GM18909 (cell line): ENCODE measurements around the gene WIPF2.
A peak's percentile ranks its signal among the peaks of the same experiment; 100 is the strongest.

Source experiments
- ATAC-seq: cut with Tn5 transposase; IDR thresholded peaks from one replicate; pipeline ENCODE4 v1.9.1; 2021; ENCODE audit warnings: mild to moderate bottlenecking; ENCODE audit not compliant: unreplicated experiment, poor library complexity

WIPF2 gene

DNA sequence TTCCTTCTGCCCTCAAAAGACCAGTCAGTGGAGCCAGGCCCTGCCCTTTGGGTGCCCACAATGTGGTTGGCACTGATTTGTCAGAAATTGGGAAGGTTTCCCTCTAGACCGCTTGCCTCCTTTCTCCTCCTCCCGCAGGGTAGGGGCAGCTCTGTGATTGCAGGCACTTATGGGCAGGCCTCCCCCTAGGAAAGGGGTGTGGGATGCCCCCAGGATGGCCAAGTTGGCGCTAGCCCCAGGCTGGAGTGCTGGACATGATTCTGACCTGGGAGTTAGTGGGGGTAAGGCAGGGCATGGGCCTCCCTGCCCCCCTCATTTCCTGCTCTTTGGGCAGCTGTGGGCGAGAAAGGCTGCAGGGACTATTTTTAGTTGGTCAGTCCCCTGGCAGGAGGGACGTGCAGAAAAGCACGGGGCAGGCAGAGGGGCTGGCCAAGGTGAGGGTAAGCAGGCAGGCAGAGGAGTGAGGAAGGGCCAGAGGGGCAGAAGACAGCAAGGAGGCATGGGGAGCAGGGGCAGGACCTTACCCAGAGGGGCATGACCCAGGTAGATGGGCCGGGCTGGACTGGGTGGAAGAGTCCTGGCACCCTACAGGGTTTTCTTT, 93.1 kb downstream of the WIPF2 start:
- no peak for ATAC-seq

DNA sequence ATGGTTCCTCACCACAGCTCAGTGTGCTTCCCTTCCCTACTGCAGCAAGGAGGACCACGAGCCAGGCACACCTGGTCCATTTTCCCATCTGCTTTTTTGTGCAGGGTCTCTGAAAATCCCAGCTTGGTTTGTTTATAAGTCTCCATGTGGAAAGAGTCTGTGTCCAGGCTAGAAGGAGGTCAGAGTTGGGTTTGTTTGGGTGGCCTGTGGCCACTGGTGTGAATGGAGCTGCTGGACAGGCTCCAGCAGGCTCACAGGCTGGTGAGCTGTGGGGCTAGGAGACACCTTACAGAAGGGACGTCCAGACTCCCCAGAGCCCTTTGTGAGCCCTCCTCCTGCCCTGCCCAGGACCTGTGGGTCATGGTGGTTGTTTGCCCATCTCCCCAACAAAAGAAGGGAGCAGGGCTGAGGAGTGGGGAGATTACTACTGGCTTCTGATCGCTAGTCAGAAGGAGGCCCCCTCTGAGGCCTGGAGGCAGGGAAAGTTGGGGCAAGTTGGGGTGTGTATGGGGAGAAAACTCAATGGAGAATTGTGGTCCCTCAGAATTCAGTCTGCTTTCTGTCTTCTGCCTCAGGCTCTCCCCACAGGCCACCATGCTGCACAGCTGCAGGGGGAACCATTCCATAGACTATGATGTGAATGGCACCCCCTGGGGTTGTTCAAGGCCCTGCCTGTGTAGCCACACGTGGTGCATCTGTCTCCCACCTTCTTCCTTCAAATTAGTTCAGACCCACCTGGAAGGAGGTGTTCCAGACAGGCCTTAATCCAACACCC, 94.0 kb downstream of the WIPF2 start:
- no peak for ATAC-seq

DNA sequence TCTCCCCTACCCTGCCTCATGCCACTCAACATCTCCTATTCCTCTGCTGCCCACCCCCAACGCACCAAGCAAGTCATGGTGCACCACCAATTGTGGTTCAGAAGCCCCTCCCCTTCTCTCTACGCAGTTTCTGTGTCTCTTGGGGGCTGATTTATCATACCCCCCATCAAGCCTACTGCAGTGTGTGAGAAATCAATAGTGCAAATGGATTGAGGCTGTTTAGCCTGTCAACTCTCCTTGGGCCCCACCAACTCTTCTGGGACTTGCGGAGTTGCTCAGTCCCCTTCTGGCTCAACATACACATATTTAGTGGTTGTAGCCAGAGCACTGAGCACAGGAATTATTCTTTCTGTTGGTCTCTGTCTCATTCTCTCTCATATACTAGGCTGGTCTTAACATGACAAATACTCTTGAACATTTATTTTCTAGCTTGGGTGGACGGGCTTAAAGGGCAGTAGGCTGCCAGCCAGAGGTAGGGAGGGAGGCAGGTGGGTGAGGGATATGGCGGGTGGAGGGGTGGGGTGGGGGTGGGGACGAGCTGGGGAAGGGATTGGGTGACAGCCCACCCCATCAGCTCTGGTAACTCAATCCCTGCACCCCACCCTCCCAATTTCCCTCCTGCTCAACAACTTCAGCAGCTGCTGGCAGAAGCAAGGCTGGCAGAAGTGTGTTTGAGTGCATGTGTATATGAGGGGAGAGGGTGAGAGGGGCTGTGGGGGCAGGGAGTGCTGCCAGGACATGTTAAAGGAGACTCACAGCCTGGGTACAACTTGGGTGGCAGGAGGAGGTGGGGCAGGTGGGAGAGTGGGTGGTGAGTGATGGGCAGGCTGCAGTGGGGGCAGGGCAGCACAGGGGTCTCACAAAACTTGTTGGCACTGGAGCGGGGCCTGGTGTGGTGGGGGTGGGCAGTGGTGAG, 94.8 kb downstream of the WIPF2 start:
- ATAC-seq, result no peak

DNA sequence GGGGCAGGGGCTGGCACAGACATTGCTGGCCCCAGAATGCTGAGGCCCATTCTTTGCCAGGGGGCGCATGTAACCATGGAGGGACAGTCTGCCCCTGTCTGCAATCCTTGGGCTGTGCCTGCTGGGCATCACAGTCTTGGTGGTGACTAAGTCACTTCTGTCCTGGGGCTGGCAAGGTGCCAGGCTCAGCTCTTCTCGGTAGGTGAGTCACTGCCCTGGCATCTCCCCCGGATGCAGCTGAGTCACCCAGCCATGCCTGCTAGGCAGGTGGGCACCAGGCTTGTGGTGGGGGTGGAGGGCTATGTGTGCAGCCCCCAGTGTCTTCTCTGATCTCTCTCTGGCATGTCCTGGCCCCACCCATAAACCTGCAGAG, 95.5 kb downstream of the WIPF2 start:
- no peak for ATAC-seq

DNA sequence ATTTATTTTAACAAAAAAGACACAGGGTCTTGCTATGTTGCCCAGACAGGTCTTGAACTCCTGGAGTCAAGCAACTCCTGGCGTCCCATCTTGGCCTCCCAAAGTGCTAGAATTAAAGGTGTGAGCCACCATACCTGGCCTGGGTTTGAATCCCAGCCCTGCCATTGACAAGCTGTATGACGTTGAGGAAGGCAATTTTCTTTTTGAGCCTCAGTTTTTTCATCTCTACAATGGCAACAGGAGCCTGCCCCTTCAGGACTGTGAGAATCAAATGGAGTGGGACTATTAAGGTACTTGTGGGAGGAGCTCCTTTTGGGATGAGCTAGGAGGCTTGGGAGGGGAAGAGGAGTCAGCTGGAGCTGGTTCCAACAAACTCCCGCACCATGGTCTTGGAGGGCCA, 96.1 kb downstream of the WIPF2 start:
- ATAC-seq, result no peak

DNA sequence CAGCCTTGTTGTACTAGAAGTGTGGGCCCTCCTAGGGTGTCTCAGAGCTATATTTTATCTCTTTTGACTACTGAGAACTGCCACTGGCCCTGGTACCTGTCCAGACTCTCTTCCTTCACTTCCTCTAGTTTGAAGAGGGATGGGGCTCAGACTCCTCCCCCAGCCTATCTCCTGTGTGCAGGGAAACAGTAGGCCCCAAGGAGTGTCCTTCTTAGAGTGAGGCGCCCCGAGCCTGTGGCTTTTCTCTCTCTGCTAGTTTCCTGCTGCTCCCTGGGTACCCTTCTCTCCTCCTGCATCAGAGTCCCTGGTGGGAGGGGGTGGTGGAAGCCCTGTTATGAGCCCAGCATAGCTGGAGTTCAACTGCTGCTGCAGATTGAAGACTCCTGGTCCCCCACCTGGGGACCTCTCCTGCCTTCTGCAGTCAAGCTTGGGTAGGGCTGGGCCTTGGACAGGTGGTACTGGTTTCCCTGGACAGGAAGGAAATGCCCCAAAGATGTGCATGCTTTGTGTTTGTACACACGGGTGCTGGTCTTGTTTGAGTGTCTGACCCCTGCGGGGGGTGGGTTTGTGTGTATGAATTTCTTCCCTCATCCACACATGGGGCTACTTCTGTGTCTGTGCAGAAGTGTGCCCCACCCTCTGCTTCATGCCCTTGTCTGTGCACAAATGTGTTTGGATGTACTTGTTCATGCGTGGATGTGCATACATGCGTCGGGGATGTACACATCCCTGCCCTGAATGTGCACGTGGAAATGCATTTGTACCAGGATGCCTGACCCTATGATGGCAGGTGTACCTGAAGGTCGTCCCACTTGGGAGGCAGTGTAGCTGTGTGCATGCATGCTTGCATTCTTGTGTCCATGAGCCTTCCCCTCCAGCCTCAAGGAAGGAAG, 96.8 kb downstream of the WIPF2 start:
- ATAC-seq, result no peak

DNA sequence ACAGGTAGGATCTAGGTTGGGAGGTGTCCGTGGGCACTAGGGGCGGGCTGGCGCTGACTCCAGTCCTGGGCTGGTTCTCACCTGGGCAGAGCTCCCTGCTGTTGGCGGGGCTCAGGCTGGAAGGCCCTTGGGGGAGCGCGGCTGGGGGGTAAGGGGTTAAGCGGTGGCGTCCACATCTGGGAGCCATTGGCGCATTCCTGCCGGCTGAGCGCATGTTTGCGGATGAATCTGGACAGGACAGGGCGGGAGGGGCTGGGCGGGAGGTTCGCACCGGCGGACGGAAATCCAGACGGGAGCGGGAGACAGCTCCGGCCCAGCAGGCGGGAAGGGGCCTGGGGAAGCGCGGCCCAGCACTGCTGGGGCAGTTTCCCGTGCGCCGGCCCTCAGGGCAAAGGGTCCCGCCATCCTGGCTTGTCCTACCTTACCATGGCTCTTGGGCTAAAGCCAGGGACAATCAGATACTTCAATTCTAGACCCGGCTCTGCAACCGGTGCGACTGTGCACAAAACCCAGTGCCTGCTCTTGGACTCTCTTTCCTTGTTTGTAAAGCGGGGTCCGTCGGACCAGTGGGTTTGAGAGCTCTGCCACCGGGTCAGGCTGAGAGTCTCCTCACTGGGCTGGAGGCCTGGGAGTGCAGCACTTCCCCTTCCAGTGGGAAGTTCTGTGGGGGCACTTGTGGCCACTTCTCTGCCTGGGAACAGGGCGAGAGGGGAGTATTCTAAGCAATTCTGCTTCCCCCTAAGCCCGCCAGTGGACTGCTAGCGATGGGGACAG, 97.7 kb downstream of the WIPF2 start:
- ATAC-seq, result no peak

DNA sequence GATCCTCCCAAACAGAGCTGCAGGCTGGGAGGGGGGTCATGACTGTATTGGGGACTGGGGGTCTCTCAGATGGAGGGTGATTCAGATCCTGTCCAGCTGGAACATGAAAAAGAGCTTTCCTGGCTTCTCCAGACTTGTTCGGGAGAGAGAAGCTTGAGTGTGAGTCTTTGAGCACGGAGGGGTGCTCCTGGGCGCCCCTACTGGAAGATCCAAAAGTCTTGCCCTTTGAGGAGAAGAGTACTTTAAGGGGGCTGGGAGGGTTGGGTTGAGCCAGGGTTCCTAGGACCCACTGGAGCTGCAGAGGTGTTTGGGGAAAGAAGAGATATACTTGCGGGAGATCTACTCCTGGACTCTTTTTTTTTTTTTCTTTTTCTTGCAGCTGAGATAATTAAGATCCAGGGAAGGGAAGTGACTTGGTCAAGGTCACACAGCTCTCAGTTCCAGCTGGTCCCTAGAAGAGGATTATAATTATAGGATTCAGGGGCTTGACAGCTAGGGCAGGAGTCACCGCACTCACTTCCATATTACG, 98.3 kb downstream of the WIPF2 start:
- ATAC-seq, result no peak

DNA sequence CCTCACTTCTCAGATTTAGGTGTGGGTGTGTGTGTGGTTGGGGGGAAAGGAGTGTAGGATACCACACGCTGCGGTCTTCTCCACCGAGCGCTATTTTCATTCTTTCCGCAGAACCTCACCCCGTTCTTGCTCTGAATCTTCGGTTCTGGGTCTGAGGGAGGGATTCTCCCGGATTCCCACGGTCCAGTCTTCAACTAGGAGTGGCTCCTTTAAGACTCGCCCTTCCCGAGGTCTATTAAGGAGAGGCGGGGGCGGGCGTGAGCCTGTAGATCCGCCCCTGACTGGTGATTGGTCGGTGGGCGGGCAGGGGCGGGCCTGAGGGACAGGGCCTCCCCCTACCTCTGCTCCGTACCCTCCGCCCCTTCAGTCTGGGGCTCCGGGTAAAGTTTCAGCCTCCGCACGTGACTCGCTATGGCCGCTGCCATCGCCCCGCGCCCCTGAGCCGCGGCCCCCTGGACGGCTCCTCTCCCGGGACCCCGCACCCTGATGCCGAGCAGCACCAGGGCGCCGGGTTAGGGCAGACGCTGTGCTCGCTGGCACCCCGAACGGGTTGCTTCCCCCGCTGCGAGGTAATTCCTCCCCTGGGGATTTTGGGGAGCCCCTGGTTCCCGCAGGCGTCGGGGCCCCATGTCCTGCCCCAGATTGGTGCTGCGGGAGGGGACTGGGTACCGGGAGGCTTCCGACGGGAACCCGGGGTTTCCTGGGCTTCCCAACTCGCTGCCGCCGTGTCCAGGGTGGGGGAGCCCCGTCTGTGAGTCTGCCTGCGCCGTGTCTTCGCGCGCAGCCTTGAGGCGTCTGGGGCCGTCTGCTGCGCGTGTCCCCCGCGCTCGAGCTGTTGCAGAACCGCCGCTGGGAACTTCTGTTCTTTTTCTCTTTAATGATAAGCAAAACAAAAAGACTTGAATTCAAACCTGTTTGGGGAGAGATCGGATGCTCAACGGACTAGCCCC, 99.1 kb downstream of the WIPF2 start:
- peak; percentile 50 for ATAC-seq

DNA sequence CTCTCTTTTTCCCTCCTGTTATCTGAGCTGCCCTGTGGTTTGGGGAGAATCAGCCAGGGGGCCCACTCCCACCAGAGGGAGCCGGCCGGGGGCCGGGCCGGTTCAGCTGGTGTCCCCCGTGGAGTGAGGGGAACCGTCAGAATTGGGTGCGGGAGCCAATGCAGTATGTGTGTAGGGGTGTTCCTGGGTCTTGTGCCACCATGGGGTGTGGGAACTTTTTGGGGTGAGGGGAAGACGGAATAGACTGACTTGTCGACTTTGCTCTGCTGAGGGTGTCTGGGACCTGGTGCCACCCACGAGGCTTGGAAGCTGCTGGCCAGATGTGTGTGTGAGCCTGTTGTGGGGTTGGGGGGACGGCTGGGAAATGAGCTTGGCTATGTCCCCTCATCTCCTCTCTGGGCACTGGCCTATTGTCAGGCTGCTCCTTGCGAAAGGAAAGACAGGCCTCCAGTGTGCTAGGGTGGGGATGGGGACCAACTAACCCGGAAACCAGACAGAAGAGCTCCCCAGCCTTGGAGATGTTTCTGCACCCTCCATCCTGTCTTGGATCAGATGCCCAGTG, 99.8 kb downstream of the WIPF2 start:
- ATAC-seq, result no peak

DNA sequence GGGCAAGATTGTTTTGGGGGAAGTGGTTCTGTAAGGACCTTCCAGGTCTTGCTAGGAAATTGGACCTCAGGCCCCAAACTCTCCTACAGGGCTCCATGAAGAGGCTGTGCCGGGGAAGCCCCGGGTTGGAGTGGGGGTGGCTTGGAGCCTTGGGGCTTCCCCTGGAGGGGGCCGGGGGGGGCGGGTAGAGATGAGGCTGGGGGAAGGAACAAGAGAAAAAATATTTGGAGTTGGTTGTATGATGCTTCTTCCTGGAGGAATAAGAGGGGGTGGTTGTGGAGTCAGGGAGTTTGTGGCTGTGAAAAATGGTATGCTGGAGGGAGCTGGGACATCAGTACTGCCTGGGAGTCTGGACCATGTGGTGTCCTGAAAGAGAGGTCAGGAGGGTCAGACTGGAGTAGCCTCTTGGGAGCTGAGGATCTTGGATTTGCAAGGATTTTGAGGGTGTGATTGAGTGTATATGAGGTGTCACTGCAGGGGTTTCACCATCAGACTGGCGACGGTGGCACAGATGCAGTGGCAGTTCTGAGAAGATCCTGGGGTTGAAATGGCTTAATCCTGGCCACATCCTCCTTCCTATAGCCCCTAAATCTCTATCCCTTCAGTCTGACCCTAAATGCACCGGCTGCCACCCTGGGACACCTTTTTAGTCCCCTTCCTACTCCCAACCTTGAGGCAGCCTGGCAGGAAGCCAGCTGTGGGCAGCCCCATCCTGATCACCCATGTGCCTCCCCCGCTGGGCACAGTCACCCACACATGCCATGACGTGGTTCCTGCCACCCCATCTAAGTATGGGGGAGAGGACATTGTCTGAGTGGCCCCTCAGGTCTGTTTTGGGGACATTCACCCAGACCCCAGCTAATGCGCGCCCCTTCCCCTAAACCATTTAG, 100.8 kb downstream of the WIPF2 start:
- ATAC-seq, result no peak

DNA sequence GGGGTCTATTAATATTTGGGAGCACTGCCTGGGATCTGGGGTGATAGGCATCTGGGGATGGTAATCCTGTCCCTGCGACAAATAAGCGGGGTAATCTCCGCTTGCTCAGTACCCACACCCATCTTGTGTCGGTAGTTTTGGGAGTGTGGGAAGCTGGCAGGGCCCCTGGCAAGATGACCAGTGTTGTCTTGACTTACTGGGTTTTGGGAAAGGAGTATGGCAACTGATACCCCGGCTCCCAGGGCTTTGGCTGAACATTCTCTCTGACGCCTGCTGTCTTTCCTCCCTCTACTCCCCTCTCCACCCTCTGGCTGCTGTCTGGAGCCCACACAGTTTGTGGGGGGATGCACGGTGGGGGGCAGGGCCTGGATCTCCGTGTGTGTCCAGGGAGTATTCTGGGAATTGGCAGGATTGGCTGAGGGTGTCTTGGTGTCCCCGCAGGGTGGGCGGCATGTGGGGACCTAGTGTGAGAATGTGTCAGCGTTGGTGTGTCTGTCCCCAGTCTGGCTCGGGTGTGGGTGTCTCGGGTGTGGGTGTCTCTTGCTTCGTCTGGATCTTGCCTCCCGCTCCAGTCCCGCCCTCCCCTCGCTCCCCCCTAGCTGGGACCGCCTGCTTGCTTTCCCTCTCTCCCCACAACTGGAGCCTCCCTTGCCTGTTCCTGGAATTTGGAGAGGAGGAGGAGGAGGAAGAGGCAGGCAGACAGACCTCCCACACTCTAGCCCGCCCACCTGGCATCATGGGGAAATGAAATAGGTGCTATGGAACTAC, 101.8 kb downstream of the WIPF2 start:
- no peak for ATAC-seq

DNA sequence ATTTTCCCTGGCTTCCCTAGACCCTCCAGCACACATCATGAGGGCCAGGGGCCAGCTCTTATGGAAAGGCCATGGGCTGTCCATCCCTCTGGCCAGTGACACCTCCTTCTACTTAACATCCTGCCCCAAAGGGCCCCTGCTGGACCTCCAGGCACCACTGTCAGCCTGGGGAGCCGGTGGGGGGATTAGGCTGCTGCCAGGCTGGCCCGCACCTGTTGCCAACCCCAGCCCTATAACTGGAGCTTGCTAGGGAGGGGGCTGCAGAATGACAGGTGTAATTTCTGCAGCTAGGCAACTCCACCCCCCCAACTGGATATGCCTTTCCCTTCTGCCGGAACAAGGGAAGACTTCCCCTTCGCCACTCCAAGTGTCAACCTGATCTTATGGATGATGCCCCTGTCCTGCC, 102.4 kb downstream of the WIPF2 start:
- ATAC-seq, result no peak

DNA sequence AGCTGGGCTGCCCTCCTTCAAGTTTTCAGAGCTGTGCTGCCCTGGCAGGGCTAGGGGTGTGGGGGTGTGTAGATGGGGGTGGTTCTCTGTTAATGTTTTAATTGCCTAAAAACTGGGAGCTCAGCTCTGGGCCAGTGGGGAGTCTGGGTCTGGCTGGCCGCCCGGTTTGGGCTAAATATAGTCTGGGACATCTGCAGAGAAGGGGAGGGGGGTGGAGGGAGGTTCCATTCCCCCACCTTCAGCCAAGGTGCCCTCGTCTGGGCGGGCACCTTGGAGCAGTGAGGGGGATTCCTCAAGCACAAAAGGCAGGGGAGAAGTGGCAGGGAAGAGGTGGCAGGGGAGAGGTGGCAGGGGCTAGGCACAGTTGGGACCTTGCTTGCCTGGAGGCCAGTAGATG, 102.9 kb downstream of the WIPF2 start:
- no peak for ATAC-seq

DNA sequence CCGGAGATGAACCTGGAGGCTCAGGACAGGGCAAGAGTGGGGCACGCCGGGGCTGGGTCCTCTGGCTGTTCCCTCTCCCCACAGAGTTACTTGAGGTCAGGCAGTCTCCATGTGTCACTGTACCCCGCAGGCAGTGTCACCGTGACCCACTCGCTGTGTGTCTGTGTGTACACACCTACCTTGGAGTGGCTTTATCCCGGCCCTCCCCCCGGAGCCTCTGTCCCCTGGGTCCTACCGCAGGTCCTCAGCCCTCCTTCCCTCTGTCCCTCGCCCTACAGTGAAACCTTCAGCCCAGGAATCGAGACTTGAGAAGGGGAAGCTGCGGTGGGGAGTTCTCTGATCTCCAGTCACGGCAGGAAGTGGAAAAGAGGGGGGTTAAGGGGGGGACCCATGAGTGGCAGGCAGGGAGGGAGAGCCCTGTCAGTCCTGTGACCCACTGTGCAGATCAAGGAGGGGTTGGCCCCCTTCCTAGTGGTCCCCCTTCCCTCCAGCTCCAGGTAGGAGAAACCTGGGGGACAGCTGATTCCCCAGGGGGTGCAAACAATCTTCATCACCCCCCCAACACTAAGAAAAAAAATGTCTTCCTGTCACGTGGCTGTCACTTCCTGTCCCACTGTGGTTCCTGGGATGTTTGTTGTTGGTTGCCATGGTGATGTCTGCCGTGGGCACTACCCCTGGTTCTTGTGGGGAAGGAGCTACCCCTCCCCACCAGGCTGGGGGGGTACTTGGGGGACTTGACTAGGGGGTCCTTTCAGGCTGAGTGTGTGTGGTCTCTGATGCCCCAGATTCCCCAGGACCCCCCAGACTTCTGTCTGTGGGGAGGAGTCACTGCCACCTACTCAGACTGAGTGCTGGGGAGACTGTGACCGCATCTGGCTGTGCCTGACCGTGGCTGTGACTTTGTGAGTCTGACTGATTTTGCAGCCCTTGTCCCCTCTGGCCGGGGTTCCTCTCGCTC, 103.5 kb downstream of the WIPF2 start:
- peak; percentile 37 for ATAC-seq
